Suprapubic skin (tissue), 3 donors: ENCODE results near the gene PRKAR2A.

Experiments
- CTCF ChIP-seq, 2 donors: fragments of 200-600 bp in 1 of 2; fragments of 450-650 bp in 1 of 2; sonication (generic) in 1 of 2; IDR thresholded peaks; one replicate each; pipeline ENCODE4 v1.5.1; 2016 to 2019; ENCODE audit warnings: antibody characterized with exemption in 2 of 2, mild to moderate bottlenecking in 1 of 2, moderate library complexity in 1 of 2
- POLR2A ChIP-seq, 2 donors: fragments of 450-650 bp; IDR thresholded peaks; one replicate each; pipeline ENCODE4 v1.6.1; 2017; ENCODE audit warnings: antibody characterized with exemption in 2 of 2, mild to moderate bottlenecking in 2 of 2, moderate library complexity in 2 of 2

GRCh38 chr3:48715174-48715800 is 132.4 kb downstream of the PRKAR2A start:
- no peak for TF ChIP-seq CTCF (IDR thresholded peaks at IDR 0.05)
- TF ChIP-seq POLR2A (IDR thresholded peaks at IDR 0.05), result no peak
